HG02840 (cell line): Measurements from ENCODE around the gene PCDH19.
"Not testable (repeated sequence)": the region's sequence is repeated elsewhere in the genome, so short reads cannot be mapped to it uniquely, and the experiment has no call there.

ENCODE experiments used
- ATAC-seq: cut with Tn5 transposase; IDR thresholded peaks from one replicate; pipeline ENCODE4 v1.9.1; 2021; ENCODE audit warnings: mild to moderate bottlenecking, moderate library complexity, moderate number of reproducible peaks; ENCODE audit not compliant: unreplicated experiment, low FRiP score

The PCDH19 gene, protein sequence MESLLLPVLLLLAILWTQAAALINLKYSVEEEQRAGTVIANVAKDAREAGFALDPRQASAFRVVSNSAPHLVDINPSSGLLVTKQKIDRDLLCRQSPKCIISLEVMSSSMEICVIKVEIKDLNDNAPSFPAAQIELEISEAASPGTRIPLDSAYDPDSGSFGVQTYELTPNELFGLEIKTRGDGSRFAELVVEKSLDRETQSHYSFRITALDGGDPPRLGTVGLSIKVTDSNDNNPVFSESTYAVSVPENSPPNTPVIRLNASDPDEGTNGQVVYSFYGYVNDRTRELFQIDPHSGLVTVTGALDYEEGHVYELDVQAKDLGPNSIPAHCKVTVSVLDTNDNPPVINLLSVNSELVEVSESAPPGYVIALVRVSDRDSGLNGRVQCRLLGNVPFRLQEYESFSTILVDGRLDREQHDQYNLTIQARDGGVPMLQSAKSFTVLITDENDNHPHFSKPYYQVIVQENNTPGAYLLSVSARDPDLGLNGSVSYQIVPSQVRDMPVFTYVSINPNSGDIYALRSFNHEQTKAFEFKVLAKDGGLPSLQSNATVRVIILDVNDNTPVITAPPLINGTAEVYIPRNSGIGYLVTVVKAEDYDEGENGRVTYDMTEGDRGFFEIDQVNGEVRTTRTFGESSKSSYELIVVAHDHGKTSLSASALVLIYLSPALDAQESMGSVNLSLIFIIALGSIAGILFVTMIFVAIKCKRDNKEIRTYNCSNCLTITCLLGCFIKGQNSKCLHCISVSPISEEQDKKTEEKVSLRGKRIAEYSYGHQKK (N-terminal part only)

GRCh38 chrX:100409610-100410590 lies at the start of gene PCDH19:
TSS of gene PCDH19 (minus strand) at chrX:100410273. CDS start at chrX:100408597, 1,676 bp downstream.
- ATAC-seq, result no peak

DNA sequence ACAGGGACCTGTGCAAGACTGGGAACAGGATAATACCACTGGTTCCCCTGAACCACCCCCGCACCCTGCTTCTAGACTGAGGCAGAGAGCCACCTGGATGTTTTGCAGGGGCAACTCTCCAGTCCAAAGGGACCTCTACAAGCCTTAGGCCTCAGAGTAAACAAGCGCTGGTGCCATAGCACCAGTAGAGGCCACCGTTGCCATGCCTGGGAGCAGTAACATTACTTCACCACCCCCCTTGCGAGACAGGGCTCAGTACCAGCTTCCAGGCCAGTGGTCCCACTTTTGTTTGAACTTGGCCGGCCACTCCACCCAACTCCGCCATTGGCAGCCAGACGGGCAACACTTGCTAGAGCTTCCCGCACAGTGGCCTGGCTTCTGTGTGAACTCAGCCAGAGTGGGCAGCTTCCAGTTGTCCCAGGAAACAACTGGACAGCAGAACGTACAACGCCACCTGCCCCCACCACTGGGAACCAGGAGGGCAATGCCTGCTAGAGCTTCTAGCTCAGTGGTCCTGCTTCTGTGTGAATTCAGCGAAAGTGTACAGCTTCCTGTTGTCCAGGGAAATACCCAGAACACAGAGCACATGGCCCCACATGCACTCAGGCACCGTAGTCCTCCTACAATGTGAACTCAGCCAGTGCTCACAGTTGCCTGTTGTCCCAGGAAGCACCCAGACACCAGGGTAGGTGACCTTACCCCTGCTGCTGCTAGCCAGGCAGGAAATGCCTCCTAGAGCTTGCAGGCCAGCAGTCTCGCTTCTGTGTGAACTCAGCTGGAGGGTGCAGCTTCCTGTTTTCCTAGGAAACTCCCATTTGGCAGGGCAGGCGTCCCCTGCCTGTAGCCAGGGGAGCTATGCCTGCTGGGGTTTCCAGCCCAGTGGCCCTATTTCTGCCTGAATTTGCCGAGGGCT lies 39.9 kb upstream of the PCDH19 start:
- no peak for ATAC-seq

- no peak for ATAC-seq
Observed at GRCh38 chrX:100447655-100448397, 37.8 kb upstream of the PCDH19 start.

DNA sequence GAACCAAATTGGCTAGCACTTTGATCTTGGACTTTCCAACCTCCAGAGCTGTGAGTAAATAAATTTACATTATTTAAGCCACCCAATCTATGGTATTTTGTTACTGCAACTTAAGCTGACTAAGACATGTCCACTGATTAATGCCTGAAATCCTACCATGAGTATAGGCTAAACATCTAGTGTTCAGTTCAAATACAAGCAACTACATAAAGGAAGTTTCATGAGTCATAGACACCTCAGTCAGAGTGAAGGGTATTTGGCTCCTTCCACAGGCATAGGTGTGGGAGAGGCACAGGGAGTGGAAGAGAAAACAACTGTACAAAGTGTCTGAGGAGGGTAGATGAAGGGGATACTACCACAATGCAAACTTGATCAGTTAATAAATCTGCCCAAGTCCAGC lies 35.5 kb upstream of the PCDH19 start:
- no peak for ATAC-seq

DNA sequence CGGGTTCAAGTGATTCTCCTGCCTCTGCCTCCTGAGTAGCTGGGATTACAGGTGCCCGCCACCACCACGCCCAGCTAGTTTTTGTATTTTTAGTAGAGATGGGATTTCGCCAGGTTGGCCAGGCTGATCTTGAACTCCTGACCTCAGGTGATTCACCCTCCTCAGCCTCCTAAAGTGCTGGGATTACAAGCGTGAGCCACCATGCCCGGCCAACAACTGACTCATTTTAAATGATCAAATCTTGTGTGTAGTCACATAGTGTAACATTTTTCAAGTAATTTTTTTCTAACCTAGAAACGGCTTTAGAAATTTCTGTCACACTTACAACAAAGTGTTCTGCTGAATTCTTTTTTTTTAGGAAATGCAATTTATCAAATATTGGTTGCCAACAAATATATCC lies 31.2 kb upstream of the PCDH19 start:
- not testable (repeated sequence) for ATAC-seq

- ATAC-seq, result no peak
Observed at GRCh38 chrX:100440006-100440405, 29.9 kb upstream of the PCDH19 start.

DNA sequence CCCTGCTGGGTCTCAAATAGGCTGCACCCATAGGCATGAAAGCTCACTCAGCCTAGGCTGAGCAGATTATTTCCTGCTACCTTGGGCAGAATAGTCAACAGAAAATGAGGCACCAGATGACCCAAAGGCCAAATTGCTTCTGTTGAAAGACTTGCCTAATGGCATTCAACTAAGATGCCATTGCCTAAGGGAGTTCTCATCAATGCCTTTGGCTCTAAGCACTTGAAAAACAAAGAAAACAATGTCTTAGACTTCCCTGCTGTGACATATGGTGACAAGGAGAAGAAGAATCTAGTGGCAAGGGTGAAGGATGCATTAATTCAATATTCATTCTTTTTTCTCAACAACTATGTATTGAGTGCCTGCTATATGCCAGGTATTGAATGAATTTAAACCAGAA lies 25.7 kb upstream of the PCDH19 start:
- ATAC-seq, result no peak

DNA sequence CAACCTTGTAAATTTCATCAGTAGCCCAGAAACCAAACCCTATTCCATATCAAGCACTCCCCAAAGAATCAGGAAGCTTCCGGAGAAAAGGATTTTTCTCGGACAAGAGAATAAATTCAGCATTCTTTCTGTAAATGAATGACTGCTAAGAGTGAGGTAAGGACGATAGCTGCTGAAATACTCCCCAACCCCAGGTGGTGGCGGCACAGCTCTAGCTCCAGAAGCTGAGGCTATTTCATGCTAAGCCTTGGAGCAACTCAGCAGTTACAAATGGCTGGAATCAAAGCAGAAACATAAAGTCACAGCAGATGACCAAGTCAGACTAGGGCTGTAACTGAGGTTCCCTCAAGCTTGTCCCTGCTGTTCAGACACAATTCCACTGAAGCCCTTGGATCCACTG lies 13.9 kb upstream of the PCDH19 start:
- no peak for ATAC-seq

- no peak for ATAC-seq
Observed at GRCh38 chrX:100418556-100418955, 8.5 kb upstream of the PCDH19 start.

DNA sequence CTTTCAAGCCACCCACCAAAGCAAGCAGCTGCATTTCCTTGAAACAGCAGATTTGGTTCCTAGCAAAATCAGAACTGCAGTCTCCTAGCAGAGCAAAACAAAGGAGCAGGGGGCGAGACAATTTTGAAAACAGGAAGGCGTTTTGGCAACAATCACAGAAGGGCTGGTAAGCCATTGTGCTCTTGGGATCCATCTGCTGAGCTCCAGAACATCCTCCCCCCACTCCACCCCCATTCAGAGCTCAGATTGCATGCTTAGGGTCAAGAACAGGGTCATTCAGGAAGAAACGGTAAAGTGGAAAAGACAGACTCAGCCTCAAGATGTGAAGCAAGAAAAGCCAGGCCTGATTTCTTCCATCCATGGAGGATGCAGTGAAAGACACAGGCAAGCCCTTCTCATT lies 7.6 kb upstream of the PCDH19 start:
- no peak for ATAC-seq

GRCh38 chrX:100413229-100413628 lies 3.2 kb upstream of the PCDH19 start:
- peak; percentile 73 for ATAC-seq

DNA sequence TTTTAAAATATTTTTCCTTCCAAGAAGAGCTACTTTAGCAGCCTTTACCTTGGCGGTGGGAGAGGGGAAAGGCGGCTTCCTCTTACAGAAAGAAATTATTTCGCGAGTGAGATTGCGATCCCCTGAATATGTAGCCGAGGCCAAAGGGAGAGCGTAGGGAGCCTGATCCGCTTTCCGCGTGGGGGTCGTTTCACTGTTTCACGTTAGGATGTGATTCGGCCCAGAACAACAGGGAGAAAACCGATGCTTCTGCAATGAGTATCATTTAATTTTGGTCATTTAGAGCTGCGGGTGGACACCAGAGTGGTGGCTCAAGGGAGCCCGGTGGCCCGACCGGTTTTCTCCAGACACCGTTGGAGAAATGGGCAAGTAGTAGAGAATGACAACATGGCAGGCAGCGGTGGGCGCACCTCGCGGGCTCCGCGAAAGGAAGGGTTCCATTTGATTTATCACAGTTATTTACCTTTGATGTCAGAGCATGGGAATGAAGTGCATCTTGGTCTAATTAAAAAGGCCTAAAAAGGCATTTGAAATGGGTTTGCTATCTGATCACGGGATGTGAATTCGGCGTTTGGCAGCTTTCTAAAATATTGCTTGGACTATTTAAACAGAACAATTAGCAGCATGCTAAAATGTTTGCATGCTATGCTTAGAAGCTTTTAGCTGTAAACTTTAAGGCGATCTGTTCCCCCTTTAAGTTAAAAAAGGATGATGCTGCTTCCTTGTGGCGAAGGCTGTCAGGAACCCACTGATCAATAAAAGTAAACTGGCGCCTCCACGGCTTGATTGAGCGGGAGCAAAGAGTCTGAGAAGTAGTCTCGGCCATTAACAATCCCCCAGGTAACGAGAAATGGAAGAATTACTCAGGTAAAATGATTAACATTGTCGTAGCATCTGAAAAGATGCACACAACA lies 2.0 kb upstream of the PCDH19 start:
- no peak for ATAC-seq

DNA sequence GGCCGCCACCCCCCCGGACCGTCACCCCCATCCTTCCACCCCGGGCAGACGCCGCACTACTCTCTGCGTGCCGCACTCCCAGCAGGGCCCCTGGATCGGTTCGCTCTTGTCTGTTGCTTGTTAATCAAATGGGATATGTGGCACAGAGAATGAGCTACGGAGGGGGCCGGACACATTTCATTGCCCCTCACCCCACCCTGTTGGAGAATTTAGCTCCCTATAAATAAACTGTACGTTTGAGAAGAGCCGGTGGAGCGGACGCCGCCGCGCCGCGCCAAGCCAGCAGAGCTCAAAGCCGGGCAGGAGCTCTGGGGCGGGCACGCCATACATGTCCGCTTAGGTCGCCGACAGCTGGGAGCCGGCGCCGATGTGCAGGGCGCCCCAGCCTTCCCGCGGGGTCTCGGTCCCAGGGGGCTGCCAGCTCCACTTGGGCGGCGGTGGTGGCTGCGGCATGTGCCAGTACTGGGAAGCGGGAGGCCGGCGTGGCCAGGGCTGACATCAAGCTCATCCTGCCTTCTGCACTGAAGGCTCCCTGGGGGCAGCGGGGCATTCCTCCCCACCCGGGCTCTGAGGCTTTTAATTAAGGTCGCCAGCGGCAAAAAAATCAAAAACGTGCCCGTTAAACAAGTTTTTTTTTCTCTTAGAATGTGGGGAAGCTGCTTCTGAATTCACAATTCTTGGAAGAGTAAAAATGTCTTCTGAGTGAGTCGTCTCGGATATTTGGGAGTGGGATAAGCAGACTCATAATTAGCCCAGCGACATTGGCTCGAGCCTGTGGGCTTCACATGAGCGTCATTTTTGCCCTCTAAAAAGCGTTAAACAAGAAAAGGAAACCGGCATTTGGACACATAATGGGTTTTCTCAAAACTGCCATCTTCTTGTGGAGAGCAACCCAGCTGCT lies 1.1 kb upstream of the PCDH19 start:
- no peak for ATAC-seq

GRCh38 chrX:100408713-100409609 lies 1.1 kb downstream of the PCDH19 start:
- ATAC-seq, result no peak

GRCh38 chrX:100407784-100408712 lies 2.0 kb downstream of the PCDH19 start:
- ATAC-seq, result no peak
